ENCODE results near the gene SFTPB.

The SFTPB gene

GRCh38 chr2:85653996-85654395 lies 14.0 kb downstream of the SFTPB start:
- no peak for DNase-seq (ENCODE audit: low spot score)
- no peak overlapping the region for H3K27ac ChIP-seq
- CTCF ChIA-PET = no interaction called here
- POLR2A ChIA-PET (ENCODE audit: low non-redundant PET) = no interaction called here
- TF ChIP-seq, protein P1, sequence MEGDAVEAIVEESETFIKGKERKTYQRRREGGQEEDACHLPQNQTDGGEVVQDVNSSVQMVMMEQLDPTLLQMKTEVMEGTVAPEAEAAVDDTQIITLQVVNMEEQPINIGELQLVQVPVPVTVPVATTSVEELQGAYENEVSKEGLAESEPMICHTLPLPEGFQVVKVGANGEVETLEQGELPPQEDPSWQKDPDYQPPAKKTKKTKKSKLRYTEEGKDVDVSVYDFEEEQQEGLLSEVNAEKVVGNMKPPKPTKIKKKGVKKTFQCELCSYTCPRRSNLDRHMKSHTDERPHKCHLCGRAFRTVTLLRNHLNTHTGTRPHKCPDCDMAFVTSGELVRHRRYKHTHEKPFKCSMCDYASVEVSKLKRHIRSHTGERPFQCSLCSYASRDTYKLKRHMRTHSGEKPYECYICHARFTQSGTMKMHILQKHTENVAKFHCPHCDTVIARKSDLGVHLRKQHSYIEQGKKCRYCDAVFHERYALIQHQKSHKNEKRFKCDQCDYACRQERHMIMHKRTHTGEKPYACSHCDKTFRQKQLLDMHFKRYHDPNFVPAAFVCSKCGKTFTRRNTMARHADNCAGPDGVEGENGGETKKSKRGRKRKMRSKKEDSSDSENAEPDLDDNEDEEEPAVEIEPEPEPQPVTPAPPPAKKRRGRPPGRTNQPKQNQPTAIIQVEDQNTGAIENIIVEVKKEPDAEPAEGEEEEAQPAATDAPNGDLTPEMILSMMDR (conservative IDR thresholded peaks at IDR 0.05; ENCODE audit: low read depth) = no peak

DNA sequence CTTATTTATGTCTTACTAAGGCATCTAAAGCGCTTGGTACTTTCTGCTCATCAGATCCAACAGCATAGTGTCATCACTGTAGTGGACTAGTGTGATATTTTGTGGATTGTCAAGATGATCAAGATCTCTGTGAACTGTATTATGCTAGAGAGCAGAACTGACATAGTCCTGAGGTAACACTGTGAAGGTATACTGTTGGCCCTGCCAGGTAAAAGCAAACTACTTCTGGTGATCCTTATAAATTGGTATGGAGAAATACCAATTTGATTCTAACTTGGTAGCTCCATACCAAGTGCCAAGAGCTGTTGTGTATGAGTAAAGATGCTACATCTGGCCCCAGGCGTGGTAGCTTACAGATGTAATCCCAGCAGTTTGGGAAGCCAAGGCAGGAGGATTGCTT lies 15.9 kb downstream of the SFTPB start:
- no peak for DNase-seq (ENCODE audit: low spot score)
- TF ChIP-seq, protein P1 (conservative IDR thresholded peaks at IDR 0.05; ENCODE audit: low read depth) = no peak
- no peak overlapping the region for H3K27ac ChIP-seq
- ChIA-PET POLR2A (ENCODE audit: low non-redundant PET) (no interaction called here), CTCF (interaction anchor here (0.6 to 1.6 kb wide), 2 partner anchors 15 to 911 kb away, joined by 4 to 5 read pairs; no protein-coding TSS in a partner anchor)

- DNase-seq (ENCODE audit: low spot score) = no peak
- POLR2A ChIA-PET (ENCODE audit: low non-redundant PET) = no interaction called here
- no peak overlapping the region for H3K27ac ChIP-seq
- CTCF ChIA-PET = no interaction called here
- TF ChIP-seq, protein P1 (conservative IDR thresholded peaks at IDR 0.05; ENCODE audit: low read depth) = no peak
Observed at GRCh38 chr2:85651097-85651496, 16.9 kb downstream of the SFTPB start.

DNA sequence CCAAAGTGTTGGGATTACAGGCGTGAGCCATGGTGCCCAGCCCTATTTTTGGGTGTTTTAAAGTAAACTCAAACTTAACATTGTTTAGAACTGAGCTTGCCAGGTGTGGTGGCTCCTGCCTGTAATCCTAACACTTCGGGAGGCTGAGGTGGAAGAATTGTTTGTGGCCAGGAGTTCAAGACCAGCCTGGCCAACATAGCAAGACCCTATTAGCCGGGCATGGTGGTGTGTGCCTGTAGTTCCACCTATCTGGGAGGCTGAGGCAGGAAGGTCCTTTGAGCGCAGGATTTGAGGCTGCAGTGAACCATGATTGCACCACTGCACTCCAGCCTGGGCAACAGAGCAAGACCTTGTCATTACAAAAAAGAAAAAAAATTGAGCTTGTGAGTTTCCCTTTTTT lies 17.5 kb downstream of the SFTPB start:
- CTCF ChIA-PET = interaction anchor here (0.6 to 2.6 kb wide), 2 partner anchors 14 to 391 kb away, joined by 3 to 17 read pairs; no protein-coding TSS in a partner anchor
- TF ChIP-seq, protein P1 (conservative IDR thresholded peaks at IDR 0.05; ENCODE audit: low read depth) = no peak
- DNase-seq (ENCODE audit: low spot score) = no peak
- POLR2A ChIA-PET (ENCODE audit: low non-redundant PET) = no interaction called here
- 0 out of 2 replicates have a peak overlapping the region, but pooled peaks have one; percentile 10 for H3K27ac ChIP-seq

GRCh38 chr2:85649201-85650190 lies 18.5 kb downstream of the SFTPB start:
- CTCF ChIA-PET = interaction anchor here (0.6 to 2.6 kb wide), 4 partner anchors 13 to 167 kb away, joined by 3 to 17 read pairs (median 5); no protein-coding TSS in a partner anchor
- H3K27ac ChIP-seq = no peak overlapping the region; the same call in 1 of the 2 replicates
- DNase-seq (ENCODE audit: low spot score) = peak; percentile 12
- TF ChIP-seq, protein P1 (conservative IDR thresholded peaks at IDR 0.05; ENCODE audit: low read depth) = no peak
- POLR2A ChIA-PET (ENCODE audit: low non-redundant PET) = interaction anchor here (0.5 to 0.6 kb wide), 2 partner anchors 72 to 290 kb away, joined by 3 to 5 read pairs; no protein-coding TSS in a partner anchor

DNA sequence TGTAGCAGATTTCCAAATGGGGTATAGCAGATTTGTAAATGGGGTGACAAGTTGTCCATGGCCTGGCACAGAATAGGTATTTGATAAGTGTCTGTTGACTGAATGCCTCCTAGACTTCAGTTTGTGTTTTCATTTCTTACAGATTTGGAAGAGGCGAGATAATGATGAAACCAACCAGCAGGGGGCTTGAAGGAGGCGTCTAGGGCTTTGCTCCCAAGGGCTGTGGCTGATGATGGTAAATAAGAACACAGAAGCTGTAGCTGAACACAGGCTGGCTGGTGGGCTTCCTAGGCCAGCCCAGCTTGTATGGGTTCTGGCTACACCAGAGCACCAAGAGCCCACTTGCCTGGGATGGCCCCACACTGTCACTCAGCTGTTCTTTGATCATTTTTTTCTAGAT lies 19.4 kb downstream of the SFTPB start:
- peak; percentile 25 for DNase-seq (ENCODE audit: low spot score)
- H3K27ac ChIP-seq = no peak overlapping the region
- TF ChIP-seq, protein P1 (conservative IDR thresholded peaks at IDR 0.05; ENCODE audit: low read depth) = no peak; the same call in 1 of the 2 replicates
- CTCF ChIA-PET = interaction anchor here (0.6 to 2.6 kb wide), 4 partner anchors 9 to 23 kb away, joined by 3 to 17 read pairs (median 6); no protein-coding TSS in a partner anchor
- POLR2A ChIA-PET (ENCODE audit: low non-redundant PET) = no interaction called here

All from RWPE1 (cell line).